ENCODE data around the gene PPCDC.

GRCh38 chr15:75051191-75051608 lies 27.8 kb downstream of the PPCDC start:
- TF ChIP-seq YY1 (IDR thresholded peaks at IDR 0.05; ENCODE audit: low read depth) (no peak), ZBTB7A (IDR thresholded peaks at IDR 0.05; ENCODE audit: low read depth) (no peak), RAD21 (IDR thresholded peaks at IDR 0.05; ENCODE audit: low read depth) (no peak), CEBPB (IDR thresholded peaks at IDR 0.05) (no peak), TCF12 (IDR thresholded peaks at IDR 0.05; ENCODE audit: low read depth) (no peak), EP300 (IDR thresholded peaks at IDR 0.05; ENCODE audit: borderline replicate concordance) (no peak), TAF1 (IDR thresholded peaks at IDR 0.05; ENCODE audit: low read depth) (no peak)
- TF ChIP-seq, protein P1, sequence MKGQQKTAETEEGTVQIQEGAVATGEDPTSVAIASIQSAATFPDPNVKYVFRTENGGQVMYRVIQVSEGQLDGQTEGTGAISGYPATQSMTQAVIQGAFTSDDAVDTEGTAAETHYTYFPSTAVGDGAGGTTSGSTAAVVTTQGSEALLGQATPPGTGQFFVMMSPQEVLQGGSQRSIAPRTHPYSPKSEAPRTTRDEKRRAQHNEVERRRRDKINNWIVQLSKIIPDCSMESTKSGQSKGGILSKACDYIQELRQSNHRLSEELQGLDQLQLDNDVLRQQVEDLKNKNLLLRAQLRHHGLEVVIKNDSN (IDR thresholded peaks at IDR 0.05): no peak

Measured in Ishikawa (cell line).